Endothelial cell of umbilical vein (primary cell): ENCODE results near the gene OAS2. TPM values are rescaled to one million over a fixed set of nuclear protein-coding genes. Genes with fewer than 3 reads are reported as not detected.

ENCODE experiments used
- BruUV-seq: library from RNA; stranded (reverse); fragments of 400-500 nt; replicated peaks from 2 replicates; lab custom pipeline; 2021; lab: Mats Ljungman, UMichigan
- CTCF ChIA-PET: fragments of 300-600, 350-600 bp; sonication (Branson Sonifier 250); formaldehyde crosslinking; loops from one replicate; lab custom pipeline; 2021; ENCODE audit warnings: antibody characterized with exemption, inconsistent platforms; lab: Charles Lee
- POLR2A ChIA-PET: fragments of 300-600, 350-600 bp; sonication (Branson Sonifier 250); formaldehyde crosslinking; loops from one replicate; lab custom pipeline; 2021; ENCODE audit warnings: antibody characterized with exemption, inconsistent platforms; lab: Charles Lee
- DNase-seq: peaks from one replicate; pipeline ENCODE4 v3.0.0-alpha.2; 2011; ENCODE audit warnings: low read depth, low spot score
- FAIRE-seq: peaks from 2 replicates; lab custom pipeline; 2011; peaks lifted over from hg19 to GRCh38; lab: Jason Lieb, UNC
- H2AFZ ChIP-seq: 2 replicates; pipeline ENCODE4 v1.6.0; 2012; ENCODE audit warnings: low read depth, low read length, control low read depth, inconsistent platforms
- H3K27ac ChIP-seq: 2 replicates; pipeline ENCODE4 v1.5.1; 2011; ENCODE audit warnings: low read depth, mild to moderate bottlenecking, control low read depth, low read length, moderate library complexity; ENCODE audit not compliant: insufficient read depth
- H3K27me3 ChIP-seq, 2 experiments: 2 replicates each; pipeline versions ENCODE4 v1.6.0 to v1.6.1; 2011; ENCODE audit warnings: low read length in 2 of 2, mixed read lengths in 1 of 2; ENCODE audit not compliant: control insufficient read depth in 2 of 2, insufficient read depth in 2 of 2
- H3K36me3 ChIP-seq, 2 experiments: 2 replicates in 1 of 2; 3 replicates in 1 of 2; pipeline ENCODE4 v1.5.1; 2011; ENCODE audit warnings: low read length in 2 of 2, mild to moderate bottlenecking in 1 of 2, moderate library complexity in 1 of 2; ENCODE audit not compliant: control insufficient read depth in 2 of 2, insufficient read depth in 2 of 2; ENCODE audit errors: extremely low read depth in 1 of 2
- H3K4me1 ChIP-seq: 3 replicates; pipeline ENCODE4 v1.5.1; 2011; ENCODE audit warnings: mild to moderate bottlenecking, low read length; ENCODE audit not compliant: control insufficient read depth, insufficient read depth; ENCODE audit errors: extremely low read depth
- H3K4me2 ChIP-seq: 2 replicates; pipeline ENCODE4 v1.6.1; 2011; ENCODE audit warnings: low read length, control low read depth, mixed read lengths; ENCODE audit not compliant: insufficient read depth
- H3K4me3 ChIP-seq, 3 experiments: fragments of 200-600 bp in 1 of 3; sonication (generic), shearing (Covaris generic) in 1 of 3; replicated peaks in 1 of 3; 2 replicates each; pipeline ENCODE4 v1.5.1; 2011 to 2016; ENCODE audit warnings: control low read depth in 3 of 3, low read length in 3 of 3, mild to moderate bottlenecking in 2 of 3, inconsistent platforms in 1 of 3, low read depth in 1 of 3, moderate library complexity in 1 of 3; ENCODE audit not compliant: insufficient read depth in 1 of 3
- H3K79me2 ChIP-seq: 2 replicates; pipeline ENCODE4 v1.6.0; 2012; ENCODE audit warnings: low read length, inconsistent platforms; ENCODE audit not compliant: control insufficient read depth, insufficient read depth
- H3K9ac ChIP-seq: replicated peaks from 2 replicates; pipeline ENCODE3; 2011; ENCODE audit warnings: low read length, control low read depth; ENCODE audit not compliant: insufficient read depth; ENCODE audit errors: extremely low read depth
- H3K9me1 ChIP-seq: replicated peaks from 3 replicates; pipeline ENCODE4 v1.6.0; 2011; ENCODE audit warnings: mild to moderate bottlenecking, low read length; ENCODE audit not compliant: control insufficient read depth, insufficient read depth; ENCODE audit errors: extremely low read depth
- H3K9me3 ChIP-seq: replicated peaks from 2 replicates; pipeline ENCODE4 v1.5.1; 2012; ENCODE audit warnings: low read length, inconsistent platforms; ENCODE audit not compliant: control insufficient read depth, insufficient read depth
- H4K20me1 ChIP-seq: replicated peaks from 2 replicates; pipeline ENCODE3; 2011; ENCODE audit warnings: mild to moderate bottlenecking, low read length; ENCODE audit not compliant: control insufficient read depth, insufficient read depth; ENCODE audit errors: extremely low read depth
- CTCF ChIP-seq, 2 donors: IDR thresholded peaks; 1 replicate in 1 of 2; 2 replicates in 1 of 2; pipeline ENCODE4 v1.5.1; 2011; ENCODE audit warnings: low read length in 2 of 2, mild to moderate bottlenecking in 2 of 2, moderate library complexity in 2 of 2, control low read depth in 1 of 2, inconsistent platforms in 1 of 2, low read depth in 1 of 2; ENCODE audit not compliant: insufficient read depth in 1 of 2; ENCODE audit errors: extremely low read depth in 1 of 2
- EZH2 ChIP-seq: IDR thresholded peaks from 2 replicates; pipeline ENCODE4 v1.6.1; 2012; ENCODE audit warnings: borderline replicate concordance, low read depth, mild to moderate bottlenecking, moderate library complexity, low read length, inconsistent platforms; ENCODE audit not compliant: severe bottlenecking
- FOS ChIP-seq: IDR thresholded peaks from 2 replicates; pipeline ENCODE4 v1.6.1; 2011; ENCODE audit warnings: mild to moderate bottlenecking, low read length, moderate library complexity, borderline replicate concordance; ENCODE audit not compliant: insufficient read depth
- GATA2 ChIP-seq: IDR thresholded peaks from 2 replicates; pipeline ENCODE4 v1.7.0; 2011; ENCODE audit warnings: low read depth, mild to moderate bottlenecking, moderate library complexity, mixed read lengths, low read length; ENCODE audit not compliant: insufficient read length, insufficient read depth
- JUN ChIP-seq: IDR thresholded peaks from 2 replicates; pipeline ENCODE4 v1.6.1; 2011; ENCODE audit warnings: borderline replicate concordance, low read depth; ENCODE audit not compliant: insufficient read length, insufficient read depth
- MAX ChIP-seq: IDR thresholded peaks from 2 replicates; pipeline ENCODE4 v1.6.1; 2011; ENCODE audit not compliant: insufficient read depth, insufficient read length
- MYC ChIP-seq: IDR thresholded peaks from one replicate; pipeline ENCODE4 v1.6.1; 2011; ENCODE audit warnings: mild to moderate bottlenecking, low read depth, low read length
- POLR2A ChIP-seq: IDR thresholded peaks from 2 replicates; pipeline ENCODE4 v1.6.1; 2012; ENCODE audit warnings: low read depth, mild to moderate bottlenecking, control low read depth, low read length
- POLR2AphosphoS5 ChIP-seq: IDR thresholded peaks from 2 replicates; pipeline ENCODE4 v1.6.1; 2012; ENCODE audit warnings: low read depth, mild to moderate bottlenecking, control low read depth, low read length, moderate library complexity; ENCODE audit not compliant: insufficient read depth
- dilution Hi-C: fragments of 300-500 bp; cut with MboI; formaldehyde crosslinking; loops from one replicate; pipeline ENCODE4 v1.15.0; 2019; ENCODE audit warnings: low sequenced_read_pairs; ENCODE audit not compliant: extremely low pct_ligation_motif_present
- intact Hi-C: fragments of 100-400 bp; cut with micrococcal nuclease; formaldehyde crosslinking; loops from one replicate; pipeline ENCODE4 v1.10.0; 2022
- polyA plus RNA-seq, 4 experiments: library from polyadenylated mRNA; depleted of rRNA in 3 of 4; stranded (reverse) in 3 of 4; unstranded in 1 of 4; fragments of >200 nt; gene quantifications; 2 replicates each; pipeline versions ENCODE4 v1.2.1 to v1.2.3, GENCODE V29; 2011 to 2012; ENCODE audit warnings: missing spikeins in 1 of 4
- total RNA-seq: library from RNA; stranded (reverse); gene quantifications from 2 replicates; pipeline ENCODE4 v1.2.3, GENCODE V29; 2021

OAS2 gene
- total and polyA plus RNA-seq, 2 donors (not counting 3 experiments of a cell fraction or from before 2014, with no cell fraction given) = 1.3 to 3.1 TPM

GRCh38 chr12:112997506-112997905 is 19.2 kb downstream of the OAS2 start:
- H3K4me2 ChIP-seq = no peak overlapping the region
- intact Hi-C loops = no loop called here

More at GRCh38 chr12:112997506-112997905, 19.2 kb downstream of the OAS2 start:
- no peaks in the 10 kb centered on the region for H4K20me1 ChIP-seq
- FAIRE-seq = no peak
- POLR2A ChIA-PET = no interaction called here
- H3K79me2 ChIP-seq = no peaks in the 10 kb centered on the region
- H3K4me3 ChIP-seq = no peak overlapping the region
- no peaks in the 10 kb centered on the region for H3K36me3 ChIP-seq
- dilution Hi-C loops = no loop called here
- no peak for DNase-seq
- no peak overlapping the region for H2AFZ ChIP-seq
- H3K27ac ChIP-seq = no peak overlapping the region
- no peak overlapping the region for H3K9ac ChIP-seq
- TF ChIP-seq POLR2A = no peak
- TF ChIP-seq FOS = no peak
- TF ChIP-seq GATA2 = no peak
- TF ChIP-seq CTCF (IDR thresholded peaks at IDR 0.05; ENCODE audit: extremely low read depth in 1 of 2, insufficient read depth in 1 of 2, low read depth in 1 of 2, low read length in 2 of 2) = no peak
- TF ChIP-seq JUN = no peak
- TF ChIP-seq MYC = no peak
- no peak for TF ChIP-seq POLR2AphosphoS5
- TF ChIP-seq EZH2 = no peak
- TF ChIP-seq MAX = no peak
- CTCF ChIA-PET = interaction anchor here (0.9 to 1.7 kb wide), 2 partner anchors 24 to 33 kb away, joined by 3 to 4 read pairs; no protein-coding TSS in a partner anchor
- H3K9me1 ChIP-seq = no peaks in the 10 kb centered on the region
- no peaks in the 10 kb centered on the region for H3K4me1 ChIP-seq
- no peaks in the 10 kb centered on the region for H3K27me3 ChIP-seq
- H3K9me3 ChIP-seq = no peaks in the 10 kb centered on the region
- BruUV-seq = no TSS peak
